Cardiac muscle cell (in vitro differentiated cells and primary cell): ENCODE measurements around the gene SNED1. TPM values are rescaled to one million over a fixed set of nuclear protein-coding genes. Genes with fewer than 3 reads are reported as not detected.

ENCODE experiments used
- DNase-seq, 2 donors: peaks; one replicate each; pipeline versions ENCODE4 v3.0.0 to v3.0.0-alpha.2; 2010 to 2017; ENCODE audit warnings: low read depth in 1 of 2, low spot score in 1 of 2
- H3K27ac ChIP-seq: fragments of 200-600 bp; sonication (generic); 2 replicates; pipeline ENCODE4 v1.5.1; 2016
- H3K27me3 ChIP-seq: fragments of 200-600 bp; sonication (generic); 2 replicates; pipeline ENCODE4 v1.6.0; 2016; ENCODE audit warnings: control low read depth
- H3K36me3 ChIP-seq: fragments of 200-600 bp; sonication (generic); 2 replicates; pipeline ENCODE4 v1.5.1; 2016; ENCODE audit warnings: control low read depth
- H3K4me1 ChIP-seq: fragments of 200-600 bp; sonication (generic); 2 replicates; pipeline ENCODE4 v1.8.1; 2017; ENCODE audit warnings: low read depth, mild to moderate bottlenecking, mixed run types
- H3K4me3 ChIP-seq: fragments of 200-600 bp; sonication (generic); 2 replicates; pipeline ENCODE4 v1.5.1; 2016; ENCODE audit warnings: mild to moderate bottlenecking
- H3K9me3 ChIP-seq: fragments of 200-600 bp; sonication (generic); 2 replicates; pipeline ENCODE4 v1.5.1; 2017; ENCODE audit warnings: low read depth, mild to moderate bottlenecking, control low read depth
- CTCF ChIP-seq: IDR thresholded peaks from 2 replicates; pipeline ENCODE4 v1.5.1; 2012; ENCODE audit warnings: low read depth, mild to moderate bottlenecking, low read length
- polyA plus RNA-seq: library from polyadenylated mRNA; unstranded; fragments of >200 nt; fragmentation: Nextera tagmentation; extraction: Ambion mirVana; gene quantifications from 2 replicates; pipeline ENCODE4 v1.2.1, GENCODE V29; 2016
- total RNA-seq: library from RNA; depleted of rRNA; stranded (reverse); fragments of >200 nt; gene quantifications from 2 replicates; pipeline ENCODE4 v1.2.3, GENCODE V29; 2016

Gene SNED1
- total and polyA plus RNA-seq, 2 experiments from 2014 or later, result 0.09 to 0.76 TPM

GRCh38 chr2:240986787-240987411 is 11.5 kb upstream of the SNED1 start:
- TF ChIP-seq CTCF, result no peak
- Histone ChIP-seq H3K27me3 (peaks cover 23% of the 10 kb centered on the region), H3K4me3 (no peak overlapping the region), H3K36me3 (no peaks in the 10 kb centered on the region), H3K27ac (no peak overlapping the region), H3K9me3 (no peaks in the 10 kb centered on the region), H3K4me1 (no peaks in the 10 kb centered on the region)
- DNase-seq, result peak in 1 of 2 donors; percentile 87

DNA sequence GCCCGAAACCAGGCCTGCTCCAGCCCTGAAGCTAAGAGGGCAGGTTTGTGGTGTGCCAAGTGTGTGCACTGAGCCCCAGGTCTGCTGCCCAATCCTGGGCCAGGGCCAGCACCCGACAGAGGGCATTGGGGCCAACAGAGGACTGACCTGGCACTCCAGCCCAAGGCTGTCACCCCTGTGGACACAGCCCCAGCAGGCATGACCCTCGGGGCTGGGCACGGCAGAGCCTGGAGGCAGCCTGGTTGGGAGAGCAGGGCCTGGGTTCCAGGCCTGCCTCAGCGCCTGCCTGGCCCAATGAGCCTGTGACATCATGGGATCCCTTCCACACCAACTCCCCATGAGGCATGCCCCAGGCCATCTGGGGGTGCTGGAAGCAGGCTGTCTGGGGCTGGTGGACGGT is 10.8 kb upstream of the SNED1 start:
- no peaks in the 10 kb centered on the region for H3K36me3 ChIP-seq
- H3K4me1 ChIP-seq, result no peaks in the 10 kb centered on the region
- H3K27ac ChIP-seq, result no peak overlapping the region
- no peak for TF ChIP-seq CTCF
- H3K27me3 ChIP-seq, result peaks cover 16% of the 10 kb centered on the region
- no peaks in the 10 kb centered on the region for H3K9me3 ChIP-seq
- no peak overlapping the region for H3K4me3 ChIP-seq
- DNase-seq, result no peak

- Histone ChIP-seq H3K4me3 (no peak overlapping the region), H3K36me3 (no peaks in the 10 kb centered on the region), H3K4me1 (no peaks in the 10 kb centered on the region), H3K27ac (no peak overlapping the region), H3K27me3 (peaks cover 10% of the 10 kb centered on the region), H3K9me3 (no peaks in the 10 kb centered on the region)
- no peak for TF ChIP-seq CTCF
- DNase-seq, result no peak
Measured at GRCh38 chr2:240988146-240988545, 10.3 kb upstream of the SNED1 start.

- H3K9me3 ChIP-seq, result no peaks in the 10 kb centered on the region
- no peaks in the 10 kb centered on the region for H3K36me3 ChIP-seq
- no peak overlapping the region for H3K27ac ChIP-seq
- H3K27me3 ChIP-seq, result peaks cover 5% of the 10 kb centered on the region
- no peak for TF ChIP-seq CTCF
- no peak for DNase-seq
- no peak overlapping the region for H3K4me3 ChIP-seq
- no peaks in the 10 kb centered on the region for H3K4me1 ChIP-seq
Measured at GRCh38 chr2:240988571-240989271, 9.7 kb upstream of the SNED1 start.

DNA sequence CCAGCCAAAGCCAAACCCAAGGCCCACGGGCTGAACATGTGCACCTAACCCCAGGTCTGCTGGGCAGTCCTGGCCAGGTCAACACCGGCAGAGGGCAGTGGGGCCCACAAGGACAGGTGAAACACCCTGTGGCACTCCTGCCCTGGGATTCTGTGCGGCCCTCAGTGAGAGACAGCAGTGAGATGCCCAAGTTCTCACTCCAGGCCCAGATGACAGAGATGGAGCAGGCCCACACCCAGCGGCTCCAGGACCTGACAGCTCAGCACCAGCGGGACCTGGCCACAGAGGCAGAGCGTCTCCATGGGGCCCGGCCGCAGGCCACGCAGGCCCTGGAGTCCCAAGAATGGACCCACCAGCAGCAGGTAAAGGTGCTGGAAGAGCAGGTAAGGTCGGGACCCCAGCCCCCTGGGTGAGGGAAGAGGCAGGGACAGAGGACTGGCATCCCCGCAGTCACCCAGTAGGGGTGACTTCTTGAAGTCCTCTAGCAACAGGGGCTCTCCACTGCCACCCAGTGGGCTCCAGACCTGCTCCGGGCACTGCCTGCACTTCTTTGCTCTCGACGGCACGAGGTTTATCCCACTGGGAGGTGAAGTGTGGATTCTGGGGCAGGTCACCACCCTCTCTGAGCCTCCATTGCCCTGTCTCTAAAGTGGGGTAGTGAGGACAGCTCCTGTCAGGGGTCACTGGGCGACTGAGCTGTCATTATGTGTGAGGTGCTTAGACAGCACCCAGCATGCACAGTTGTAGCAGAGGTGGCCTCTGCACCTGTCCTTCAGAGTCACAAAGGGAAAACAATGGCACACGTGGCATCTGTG is 8.8 kb upstream of the SNED1 start:
- Histone ChIP-seq H3K27ac (no peak overlapping the region), H3K27me3 (no peaks in the 10 kb centered on the region), H3K4me1 (no peaks in the 10 kb centered on the region), H3K36me3 (no peaks in the 10 kb centered on the region), H3K4me3 (no peak overlapping the region), H3K9me3 (no peaks in the 10 kb centered on the region)
- DNase-seq, result peak in 1 of 2 donors; percentile 43
- peak; percentile 52 for TF ChIP-seq CTCF
